SK-N-SH (cell line): Measurements from ENCODE around the gene RND2.

Experiments used
- CTCF ChIP-seq: fragments of 200-600 bp; sonication (generic); IDR thresholded peaks from 2 replicates; pipeline ENCODE4 v1.6.1; 2017; ENCODE audit warnings: antibody characterized with exemption, mild to moderate bottlenecking, moderate library complexity
- GABPA ChIP-seq: IDR thresholded peaks from 2 replicates; pipeline ENCODE4 v1.4.0; 2012; ENCODE audit warnings: low read depth, mild to moderate bottlenecking
- GATA2 ChIP-seq: sonication (generic); formaldehyde crosslinking; IDR thresholded peaks from 2 replicates; pipeline ENCODE4 v1.5.0; 2020; ENCODE audit warnings: mild to moderate bottlenecking, missing genetic modification reagents
- POLR2AphosphoS5 ChIP-seq: IDR thresholded peaks from 2 replicates; pipeline ENCODE4 v1.6.1; 2012; ENCODE audit warnings: low read depth, low read length
- RAD21 ChIP-seq: IDR thresholded peaks from 2 replicates; pipeline ENCODE4 v1.6.1; 2012; ENCODE audit warnings: mild to moderate bottlenecking, low read length
- RCOR1 ChIP-seq: fragments of 150-350 bp; IDR thresholded peaks from 2 replicates; pipeline ENCODE4 v1.6.1; 2017; ENCODE audit warnings: antibody characterized with exemption, low read length
- REST ChIP-seq: IDR thresholded peaks from 2 replicates; pipeline ENCODE4 v1.6.1; 2012; ENCODE audit warnings: mild to moderate bottlenecking, low read depth, low read length, moderate library complexity
- RFX5 ChIP-seq: IDR thresholded peaks from 2 replicates; pipeline ENCODE4 v1.6.1; 2012; ENCODE audit warnings: mild to moderate bottlenecking, improper control_type of control experiment, low read length
- SMC3 ChIP-seq: IDR thresholded peaks from 2 replicates; pipeline ENCODE4 v1.6.1; 2012; ENCODE audit warnings: low read depth, low read length, improper control_type of control experiment
- YY1 ChIP-seq: IDR thresholded peaks from 2 replicates; pipeline ENCODE4 v1.4.0; 2012; ENCODE audit warnings: low read depth, mild to moderate bottlenecking
- ZBTB33 ChIP-seq: IDR thresholded peaks from 2 replicates; pipeline ENCODE4 v1.4.0; 2012; ENCODE audit warnings: low read depth, borderline replicate concordance

- TF ChIP-seq REST (no peak), GATA2 (CRISPR knock-in tag) (no peak), CTCF (no peak), RAD21 (no peak), SMC3 (no peak), RCOR1 (no peak), POLR2AphosphoS5 (no peak), RFX5 (no peak), GABPA (no peak), YY1 (no peak), ZBTB33 (no peak)
These were observed 21.4 kb upstream of the RND2 start for GRCh38 chr17:43003542-43004172.
